Measurements from ENCODE around the gene CNOT4. TPM values are rescaled to one million over a fixed set of nuclear protein-coding genes. Genes with fewer than 3 reads are reported as not detected.

Gene CNOT4
- total RNA-seq, 1 experiment from 2014 or later = 9.7 TPM

DNA sequence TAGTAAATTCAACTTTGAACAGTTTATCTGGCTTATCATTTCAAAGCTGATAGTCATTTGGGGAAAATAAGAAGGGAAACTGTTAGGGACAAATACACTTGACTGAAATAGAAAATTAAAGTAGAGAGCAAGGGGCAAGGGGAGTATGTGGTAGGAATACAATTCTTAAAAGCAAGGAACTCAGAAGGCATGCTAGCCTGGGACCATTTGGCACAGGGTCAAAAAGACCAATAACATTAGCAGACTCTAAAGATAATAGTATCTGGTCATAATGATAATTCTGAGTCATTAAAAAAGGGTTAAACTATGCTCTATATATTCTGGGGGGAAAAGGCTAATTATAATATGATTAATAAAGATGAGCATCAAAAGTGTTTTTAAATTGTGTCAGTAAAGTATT, 112.2 kb downstream of the CNOT4 start:
- DNase-seq = no peak

DNA sequence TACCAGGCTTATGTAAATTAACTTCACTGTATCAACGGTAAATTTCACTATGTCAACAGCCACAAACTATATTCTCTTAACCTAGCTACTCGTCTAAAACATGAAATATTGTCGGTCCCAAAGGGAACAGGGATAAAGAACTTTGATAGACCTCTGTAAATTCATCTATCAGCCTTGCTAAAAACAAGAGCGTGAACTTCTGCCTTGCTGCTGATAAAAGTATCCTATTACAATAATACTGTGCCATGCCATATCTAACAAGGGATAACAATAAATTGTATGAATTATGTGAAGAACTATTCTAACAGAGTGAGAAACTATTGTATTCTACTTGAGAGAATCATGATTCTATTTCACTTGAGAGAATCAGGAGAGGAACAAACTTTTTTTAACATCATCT, 117.2 kb downstream of the CNOT4 start:
- ATAC-seq = no peak
- TF ChIP-seq, protein P1, sequence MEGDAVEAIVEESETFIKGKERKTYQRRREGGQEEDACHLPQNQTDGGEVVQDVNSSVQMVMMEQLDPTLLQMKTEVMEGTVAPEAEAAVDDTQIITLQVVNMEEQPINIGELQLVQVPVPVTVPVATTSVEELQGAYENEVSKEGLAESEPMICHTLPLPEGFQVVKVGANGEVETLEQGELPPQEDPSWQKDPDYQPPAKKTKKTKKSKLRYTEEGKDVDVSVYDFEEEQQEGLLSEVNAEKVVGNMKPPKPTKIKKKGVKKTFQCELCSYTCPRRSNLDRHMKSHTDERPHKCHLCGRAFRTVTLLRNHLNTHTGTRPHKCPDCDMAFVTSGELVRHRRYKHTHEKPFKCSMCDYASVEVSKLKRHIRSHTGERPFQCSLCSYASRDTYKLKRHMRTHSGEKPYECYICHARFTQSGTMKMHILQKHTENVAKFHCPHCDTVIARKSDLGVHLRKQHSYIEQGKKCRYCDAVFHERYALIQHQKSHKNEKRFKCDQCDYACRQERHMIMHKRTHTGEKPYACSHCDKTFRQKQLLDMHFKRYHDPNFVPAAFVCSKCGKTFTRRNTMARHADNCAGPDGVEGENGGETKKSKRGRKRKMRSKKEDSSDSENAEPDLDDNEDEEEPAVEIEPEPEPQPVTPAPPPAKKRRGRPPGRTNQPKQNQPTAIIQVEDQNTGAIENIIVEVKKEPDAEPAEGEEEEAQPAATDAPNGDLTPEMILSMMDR (conservative IDR thresholded peaks at IDR 0.05; ENCODE audit: low read depth, low read length) = no peak
- TF ChIP-seq EZH2phosphoT487 (IDR thresholded peaks at IDR 0.05; ENCODE audit: borderline replicate concordance, low read length) (no peak), EZH2 (IDR thresholded peaks at IDR 0.05; ENCODE audit: low read length, unreplicated experiment) (no peak)
- DNase-seq = no peak
- H3K9ac ChIP-seq (ENCODE audit: low read length) = no peak overlapping the region
- H3K4me3 ChIP-seq (ENCODE audit: low read length) = no peak overlapping the region
- BruUV-seq (replicated peaks) = no TSS peak
- no peaks in the 10 kb centered on the region for H3F3A ChIP-seq (ENCODE audit: low read length, unreplicated experiment)
- ChIA-PET POLR2A (ENCODE audit: unreplicated experiment) (no interaction called here), CTCF (no interaction called here)
- no peak overlapping the region for H3K4me2 ChIP-seq (ENCODE audit: low read length)
- no peaks in the 10 kb centered on the region for H3K9me3 ChIP-seq (ENCODE audit: low read length)
- no peaks in the 10 kb centered on the region for H3K79me2 ChIP-seq (ENCODE audit: low read length)
- H4K20me1 ChIP-seq (ENCODE audit: low read length) = no peaks in the 10 kb centered on the region
- H3K27ac ChIP-seq (ENCODE audit: low read length) = no peak overlapping the region
- peaks cover 12% of the 10 kb centered on the region; the same call in 1 of the 2 replicates for H3K36me3 ChIP-seq (ENCODE audit: low read depth, low read length)
- no peaks in the 10 kb centered on the region for H3K4me1 ChIP-seq (ENCODE audit: insufficient read depth, low read length)
- H2AFZ ChIP-seq (ENCODE audit: low read length) = no peak overlapping the region
- intact Hi-C loops (cut with micrococcal nuclease) = no loop called here
- no peaks in the 10 kb centered on the region for H3K9me2 ChIP-seq (replicated peaks; ENCODE audit: low read length)
- H3K27me3 ChIP-seq (ENCODE audit: low read length) = no peaks in the 10 kb centered on the region

More for the DNA sequence above, 112.2 kb downstream of the CNOT4 start:
- Histone ChIP-seq H3K4me1 (ENCODE audit: insufficient read depth, low read length) (no peaks in the 10 kb centered on the region), H4K20me1 (ENCODE audit: low read length) (no peaks in the 10 kb centered on the region), H3K36me3 (ENCODE audit: low read depth, low read length) (peaks cover 7% of the 10 kb centered on the region; the same call in 1 of the 2 replicates), H2AFZ (ENCODE audit: low read length) (no peak overlapping the region), H3K9ac (ENCODE audit: low read length) (no peak overlapping the region), H3K27me3 (ENCODE audit: low read length) (no peaks in the 10 kb centered on the region), H3K27ac (ENCODE audit: low read length) (no peak overlapping the region), H3K9me2 (replicated peaks; ENCODE audit: low read length) (no peaks in the 10 kb centered on the region), H3K79me2 (ENCODE audit: low read length) (no peaks in the 10 kb centered on the region), H3K9me3 (ENCODE audit: low read length) (no peaks in the 10 kb centered on the region), H3F3A (ENCODE audit: low read length, unreplicated experiment) (no peaks in the 10 kb centered on the region), H3K4me2 (ENCODE audit: low read length) (no peak overlapping the region), H3K4me3 (ENCODE audit: low read length) (no peak overlapping the region)
- intact Hi-C loops (cut with micrococcal nuclease) = no loop called here
- BruUV-seq (replicated peaks) = no TSS peak
- TF ChIP-seq EZH2 (IDR thresholded peaks at IDR 0.05; ENCODE audit: low read length, unreplicated experiment) (no peak), EZH2phosphoT487 (IDR thresholded peaks at IDR 0.05; ENCODE audit: borderline replicate concordance, low read length) (no peak)
- TF ChIP-seq, protein P1 (conservative IDR thresholded peaks at IDR 0.05; ENCODE audit: low read depth, low read length) = no peak
- ChIA-PET CTCF (no interaction called here), POLR2A (ENCODE audit: unreplicated experiment) (no interaction called here)
- ATAC-seq = no peak

DNA sequence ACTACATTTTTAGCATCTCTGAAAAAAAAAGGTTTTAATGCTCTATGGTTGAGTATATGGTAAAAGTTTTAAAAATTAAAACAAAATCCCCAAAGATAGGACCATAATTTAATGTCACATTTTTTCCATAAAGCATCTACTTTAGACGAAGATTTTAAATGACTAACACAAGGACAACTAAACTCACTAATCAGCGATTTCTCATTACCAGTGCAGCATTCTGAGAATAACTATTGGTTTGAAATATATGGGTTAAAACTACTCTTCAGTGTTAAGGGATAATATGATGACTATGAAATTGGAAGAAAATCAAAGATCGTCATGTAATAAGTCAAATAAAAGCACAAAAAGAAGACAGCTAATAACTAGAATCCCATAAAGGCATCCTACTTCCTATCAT, 118.4 kb downstream of the CNOT4 start:
- no TSS peak for BruUV-seq (replicated peaks)
- Histone ChIP-seq H3K4me2 (ENCODE audit: low read length) (no peak overlapping the region), H4K20me1 (ENCODE audit: low read length) (no peaks in the 10 kb centered on the region), H2AFZ (ENCODE audit: low read length) (no peak overlapping the region), H3K27me3 (ENCODE audit: low read length) (no peaks in the 10 kb centered on the region), H3F3A (ENCODE audit: low read length, unreplicated experiment) (no peaks in the 10 kb centered on the region), H3K9ac (ENCODE audit: low read length) (no peak overlapping the region), H3K27ac (ENCODE audit: low read length) (no peak overlapping the region), H3K79me2 (ENCODE audit: low read length) (no peaks in the 10 kb centered on the region), H3K9me3 (ENCODE audit: low read length) (no peaks in the 10 kb centered on the region), H3K9me2 (replicated peaks; ENCODE audit: low read length) (no peaks in the 10 kb centered on the region), H3K4me3 (ENCODE audit: low read length) (no peak overlapping the region), H3K36me3 (ENCODE audit: low read depth, low read length) (peaks cover 12% of the 10 kb centered on the region; the same call in 1 of the 2 replicates), H3K4me1 (ENCODE audit: insufficient read depth, low read length) (no peaks in the 10 kb centered on the region; the same call in 1 of the 2 replicates)
- DNase-seq = no peak
- CTCF ChIA-PET = no interaction called here
- intact Hi-C loops (cut with micrococcal nuclease) = no loop called here
- POLR2A ChIA-PET (ENCODE audit: unreplicated experiment) = no interaction called here
- no peak for ATAC-seq
- TF ChIP-seq, protein P1 (conservative IDR thresholded peaks at IDR 0.05; ENCODE audit: low read depth, low read length) = no peak
- TF ChIP-seq EZH2phosphoT487 (IDR thresholded peaks at IDR 0.05; ENCODE audit: borderline replicate concordance, low read length) (no peak), EZH2 (IDR thresholded peaks at IDR 0.05; ENCODE audit: low read length, unreplicated experiment) (no peak)
